ENCODE data around the gene RBFOX2. TPM values are rescaled to one million over a fixed set of nuclear protein-coding genes. Genes with fewer than 3 reads are reported as not detected.

RBFOX2 gene
- polyA plus RNA-seq, 2 donors, result 22.6 to 31.1 TPM

DNA sequence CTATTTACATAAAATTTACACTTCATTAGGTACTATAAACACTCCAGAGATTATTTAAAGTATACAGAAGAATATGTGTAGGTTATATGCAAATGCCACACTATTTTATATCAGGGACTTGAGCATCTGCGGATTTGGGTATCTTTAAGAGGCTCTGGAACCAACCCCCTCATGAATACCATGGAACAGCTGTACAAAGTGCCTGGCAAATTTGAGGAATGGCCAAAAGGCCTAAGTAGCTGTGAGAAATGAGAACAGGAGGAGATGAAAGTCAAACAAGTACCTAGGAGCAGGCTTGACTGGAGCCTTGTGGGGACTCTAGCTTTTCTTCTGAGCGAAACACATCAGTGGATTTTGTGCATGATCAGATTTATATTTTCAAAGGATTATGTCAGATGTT lies 149.3 kb downstream of the RBFOX2 start:
- H3K4me3 ChIP-seq (ENCODE audit: low read depth in 1 of 2, low read length in 2 of 2), result no peak overlapping the region
- H3K9me3 ChIP-seq (ENCODE audit: control insufficient read depth in 2 of 2, insufficient read depth in 1 of 2, low read depth in 1 of 2, low read length in 1 of 2), result no peaks in the 10 kb centered on the region
- H3K36me3 ChIP-seq (ENCODE audit: control insufficient read depth in 2 of 2, insufficient read depth in 2 of 2, low read length in 1 of 2), result no peaks in the 10 kb centered on the region
- WGBS, 2 donors, result 95% methylated on average over 2 of the region's 2 CpGs
- H3K27ac ChIP-seq (ENCODE audit: low read depth in 2 of 2, low read length in 1 of 2), result no peak overlapping the region
- no peaks in the 10 kb centered on the region for H3K27me3 ChIP-seq (ENCODE audit: control insufficient read depth in 1 of 2, insufficient read depth in 2 of 2, low read length in 2 of 2)
- H3K4me1 ChIP-seq (ENCODE audit: control insufficient read depth in 2 of 2, insufficient read depth in 2 of 2, low read length in 1 of 2), result no peaks in the 10 kb centered on the region

GRCh38 chr22:35873426-35873825 lies 155.2 kb downstream of the RBFOX2 start:
- H3K27me3 ChIP-seq (ENCODE audit: control insufficient read depth in 1 of 2, insufficient read depth in 2 of 2, low read length in 2 of 2), result no peaks in the 10 kb centered on the region

DNA sequence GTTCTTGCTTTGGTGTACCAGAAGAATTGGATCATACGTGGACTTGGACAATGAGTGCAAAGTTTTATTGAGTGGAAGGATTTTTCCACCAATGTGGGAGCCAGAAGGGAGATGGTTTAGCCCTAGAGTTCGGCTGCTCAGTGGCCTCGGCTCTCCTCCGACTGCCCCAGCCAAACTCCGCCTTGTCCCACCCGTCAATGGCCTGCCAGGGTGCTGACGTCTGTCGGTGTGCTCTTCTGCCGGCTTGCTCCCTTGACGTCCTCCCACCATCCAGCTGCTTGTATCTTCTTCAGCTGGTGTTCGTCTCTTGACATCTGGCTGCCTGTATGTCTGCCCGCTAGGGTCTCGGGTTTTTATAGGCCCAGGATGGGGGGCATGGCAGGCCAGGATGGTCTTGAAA lies 156.2 kb downstream of the RBFOX2 start:
- no peaks in the 10 kb centered on the region for H3K4me1 ChIP-seq (ENCODE audit: control insufficient read depth in 2 of 2, insufficient read depth in 2 of 2, low read length in 1 of 2)
- no peaks in the 10 kb centered on the region for H3K9me3 ChIP-seq (ENCODE audit: control insufficient read depth in 2 of 2, insufficient read depth in 1 of 2, low read depth in 1 of 2, low read length in 1 of 2)
- H3K27ac ChIP-seq (ENCODE audit: low read depth in 2 of 2, low read length in 1 of 2), result no peak overlapping the region
- 83 to 89% methylated on average over 13 of the region's 13 CpGs for WGBS, 2 donors
- H3K4me3 ChIP-seq (ENCODE audit: low read depth in 1 of 2, low read length in 2 of 2), result no peak overlapping the region
- no peaks in the 10 kb centered on the region for H3K36me3 ChIP-seq (ENCODE audit: control insufficient read depth in 2 of 2, insufficient read depth in 2 of 2, low read length in 1 of 2)
- no peaks in the 10 kb centered on the region for H3K27me3 ChIP-seq (ENCODE audit: control insufficient read depth in 1 of 2, insufficient read depth in 2 of 2, low read length in 2 of 2)

More at GRCh38 chr22:35873426-35873825, 155.2 kb downstream of the RBFOX2 start:
- 80 to 89% methylated on average over 3 of the region's 3 CpGs for WGBS, 2 donors
- Histone ChIP-seq H3K27ac (ENCODE audit: low read depth in 2 of 2, low read length in 1 of 2) (no peak overlapping the region), H3K36me3 (ENCODE audit: control insufficient read depth in 2 of 2, insufficient read depth in 2 of 2, low read length in 1 of 2) (no peaks in the 10 kb centered on the region), H3K4me1 (ENCODE audit: control insufficient read depth in 2 of 2, insufficient read depth in 2 of 2, low read length in 1 of 2) (no peaks in the 10 kb centered on the region), H3K9me3 (ENCODE audit: control insufficient read depth in 2 of 2, insufficient read depth in 1 of 2, low read depth in 1 of 2, low read length in 1 of 2) (no peaks in the 10 kb centered on the region), H3K4me3 (ENCODE audit: low read depth in 1 of 2, low read length in 2 of 2) (no peak overlapping the region)

- Histone ChIP-seq H3K27ac (ENCODE audit: low read depth in 2 of 2, low read length in 1 of 2) (no peak overlapping the region), H3K4me1 (ENCODE audit: control insufficient read depth in 2 of 2, insufficient read depth in 2 of 2, low read length in 1 of 2) (no peaks in the 10 kb centered on the region), H3K9me3 (ENCODE audit: control insufficient read depth in 2 of 2, insufficient read depth in 1 of 2, low read depth in 1 of 2, low read length in 1 of 2) (no peaks in the 10 kb centered on the region), H3K4me3 (ENCODE audit: low read depth in 1 of 2, low read length in 2 of 2) (no peak overlapping the region), H3K27me3 (ENCODE audit: control insufficient read depth in 1 of 2, insufficient read depth in 2 of 2, low read length in 2 of 2) (no peaks in the 10 kb centered on the region), H3K36me3 (ENCODE audit: control insufficient read depth in 2 of 2, insufficient read depth in 2 of 2, low read length in 1 of 2) (no peaks in the 10 kb centered on the region)
- WGBS, 2 donors, result 54 to 64% methylated on average over 3 of the region's 3 CpGs
Observed at GRCh38 chr22:35870517-35871293, 157.9 kb downstream of the RBFOX2 start.

- H3K4me3 ChIP-seq (ENCODE audit: low read depth in 1 of 2, low read length in 2 of 2), result no peak overlapping the region
- no peaks in the 10 kb centered on the region for H3K27me3 ChIP-seq (ENCODE audit: control insufficient read depth in 1 of 2, insufficient read depth in 2 of 2, low read length in 2 of 2)
- WGBS, 2 donors, result 95% methylated on average over 5 of the region's 5 CpGs
- H3K9me3 ChIP-seq (ENCODE audit: control insufficient read depth in 2 of 2, insufficient read depth in 1 of 2, low read depth in 1 of 2, low read length in 1 of 2), result no peaks in the 10 kb centered on the region
- H3K4me1 ChIP-seq (ENCODE audit: control insufficient read depth in 2 of 2, insufficient read depth in 2 of 2, low read length in 1 of 2), result no peaks in the 10 kb centered on the region
- no peaks in the 10 kb centered on the region for H3K36me3 ChIP-seq (ENCODE audit: control insufficient read depth in 2 of 2, insufficient read depth in 2 of 2, low read length in 1 of 2)
- no peak overlapping the region for H3K27ac ChIP-seq (ENCODE audit: low read depth in 2 of 2, low read length in 1 of 2)
Observed at GRCh38 chr22:35868938-35869337, 159.7 kb downstream of the RBFOX2 start.

GRCh38 chr22:35866651-35867050 lies 162.0 kb downstream of the RBFOX2 start:
- H3K4me1 ChIP-seq (ENCODE audit: control insufficient read depth in 2 of 2, insufficient read depth in 2 of 2, low read length in 1 of 2), result peaks cover 0 to 2% of the 10 kb centered on the region in 2 donors
- no peak overlapping the region for H3K27ac ChIP-seq (ENCODE audit: low read depth in 2 of 2, low read length in 1 of 2)
- 60 to 69% methylated on average over 3 of the region's 3 CpGs for WGBS, 2 donors

DNA sequence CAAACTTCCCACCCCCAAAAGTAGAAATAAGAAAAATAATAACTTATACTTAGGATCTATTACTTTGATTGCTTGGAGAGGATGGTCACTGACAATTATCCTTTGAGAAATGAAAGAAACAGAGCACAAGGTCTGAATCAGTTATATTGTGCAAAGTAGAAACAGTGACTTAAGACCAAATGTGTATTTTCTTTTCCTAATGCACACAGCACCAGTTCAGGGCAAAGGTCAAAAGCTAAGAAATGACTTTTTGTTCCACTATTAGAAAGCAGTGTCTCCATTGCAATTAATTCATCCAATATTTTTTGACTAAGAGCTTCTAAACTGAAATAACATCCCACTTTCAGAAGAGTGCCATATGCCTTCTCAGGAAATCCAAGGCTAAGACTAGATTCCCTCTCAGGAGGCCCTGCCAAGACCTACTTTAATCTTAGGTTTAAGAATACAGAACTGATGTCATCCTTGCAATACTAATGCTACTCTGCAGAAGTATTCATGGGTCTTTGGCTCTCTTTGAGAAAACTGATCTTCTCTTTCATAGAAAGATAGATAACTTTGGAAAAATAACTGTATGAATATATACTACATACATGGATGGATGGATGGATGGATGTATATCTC lies 164.0 kb downstream of the RBFOX2 start:
- Histone ChIP-seq H3K4me3 (ENCODE audit: low read depth in 1 of 2, low read length in 2 of 2) (no peak overlapping the region), H3K4me1 (ENCODE audit: control insufficient read depth in 2 of 2, insufficient read depth in 2 of 2, low read length in 1 of 2) (peaks cover 0 to 2% of the 10 kb centered on the region in 2 donors), H3K36me3 (ENCODE audit: control insufficient read depth in 2 of 2, insufficient read depth in 2 of 2, low read length in 1 of 2) (no peaks in the 10 kb centered on the region), H3K27me3 (ENCODE audit: control insufficient read depth in 1 of 2, insufficient read depth in 2 of 2, low read length in 2 of 2) (no peaks in the 10 kb centered on the region), H3K27ac (ENCODE audit: low read depth in 2 of 2, low read length in 1 of 2) (no peak overlapping the region), H3K9me3 (ENCODE audit: control insufficient read depth in 2 of 2, insufficient read depth in 1 of 2, low read depth in 1 of 2, low read length in 1 of 2) (no peaks in the 10 kb centered on the region)

More at GRCh38 chr22:35866651-35867050, 162.0 kb downstream of the RBFOX2 start:
- Histone ChIP-seq H3K9me3 (ENCODE audit: control insufficient read depth in 2 of 2, insufficient read depth in 1 of 2, low read depth in 1 of 2, low read length in 1 of 2) (no peaks in the 10 kb centered on the region), H3K36me3 (ENCODE audit: control insufficient read depth in 2 of 2, insufficient read depth in 2 of 2, low read length in 1 of 2) (no peaks in the 10 kb centered on the region), H3K4me3 (ENCODE audit: low read depth in 1 of 2, low read length in 2 of 2) (no peak overlapping the region), H3K27me3 (ENCODE audit: control insufficient read depth in 1 of 2, insufficient read depth in 2 of 2, low read length in 2 of 2) (no peaks in the 10 kb centered on the region)

DNA sequence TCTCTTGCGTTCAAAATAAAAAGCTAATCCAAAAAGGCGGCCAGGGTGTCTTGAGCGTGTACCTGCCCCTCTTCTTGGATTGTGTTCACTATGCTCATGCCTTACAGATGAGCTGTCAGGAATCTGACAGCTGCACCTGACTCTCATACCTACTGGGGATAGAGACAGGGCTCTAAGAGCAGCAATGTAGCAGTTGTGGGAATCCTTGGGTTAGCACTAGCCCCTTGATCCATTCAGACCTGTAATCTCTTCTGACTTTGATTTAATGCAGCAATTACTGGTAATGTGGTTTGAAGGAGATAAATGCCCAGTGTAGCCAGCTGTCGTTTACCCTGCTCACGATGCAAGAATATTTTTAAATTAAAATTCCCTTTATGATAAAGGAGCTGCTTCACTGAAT lies 165.2 kb downstream of the RBFOX2 start:
- Histone ChIP-seq H3K4me3 (ENCODE audit: low read depth in 1 of 2, low read length in 2 of 2) (no peak overlapping the region), H3K36me3 (ENCODE audit: control insufficient read depth in 2 of 2, insufficient read depth in 2 of 2, low read length in 1 of 2) (no peaks in the 10 kb centered on the region), H3K27me3 (ENCODE audit: control insufficient read depth in 1 of 2, insufficient read depth in 2 of 2, low read length in 2 of 2) (no peaks in the 10 kb centered on the region), H3K9me3 (ENCODE audit: control insufficient read depth in 2 of 2, insufficient read depth in 1 of 2, low read depth in 1 of 2, low read length in 1 of 2) (no peaks in the 10 kb centered on the region), H3K27ac (ENCODE audit: low read depth in 2 of 2, low read length in 1 of 2) (no peak overlapping the region), H3K4me1 (ENCODE audit: control insufficient read depth in 2 of 2, insufficient read depth in 2 of 2, low read length in 1 of 2) (peaks cover 0 to 2% of the 10 kb centered on the region in 2 donors)
- 71 to 76% methylated on average over 5 of the region's 5 CpGs for WGBS, 2 donors

DNA sequence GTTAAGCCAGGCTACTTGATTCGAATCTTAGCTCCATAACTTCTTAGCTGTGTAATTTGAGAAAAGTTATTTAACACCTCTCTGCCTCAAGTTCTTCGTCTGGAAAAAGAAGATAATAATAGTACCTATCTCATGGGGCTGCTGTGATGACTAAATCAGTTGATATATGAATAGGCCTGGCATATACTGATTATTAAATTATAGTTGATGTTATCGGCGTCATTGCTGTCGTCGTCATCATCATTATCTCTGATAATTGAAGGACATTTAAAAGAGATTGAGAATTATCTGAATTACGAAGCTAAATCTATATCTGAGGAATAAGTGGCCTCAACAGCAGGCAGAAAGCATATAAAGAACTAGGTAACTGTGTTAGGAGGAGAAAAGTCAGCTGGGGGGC lies 165.9 kb downstream of the RBFOX2 start:
- Histone ChIP-seq H3K4me1 (ENCODE audit: control insufficient read depth in 2 of 2, insufficient read depth in 2 of 2, low read length in 1 of 2) (peaks cover 0 to 2% of the 10 kb centered on the region in 2 donors), H3K9me3 (ENCODE audit: control insufficient read depth in 2 of 2, insufficient read depth in 1 of 2, low read depth in 1 of 2, low read length in 1 of 2) (no peaks in the 10 kb centered on the region), H3K27me3 (ENCODE audit: control insufficient read depth in 1 of 2, insufficient read depth in 2 of 2, low read length in 2 of 2) (no peaks in the 10 kb centered on the region), H3K36me3 (ENCODE audit: control insufficient read depth in 2 of 2, insufficient read depth in 2 of 2, low read length in 1 of 2) (no peaks in the 10 kb centered on the region), H3K27ac (ENCODE audit: low read depth in 2 of 2, low read length in 1 of 2) (no peak overlapping the region), H3K4me3 (ENCODE audit: low read depth in 1 of 2, low read length in 2 of 2) (no peak overlapping the region)
- 86 to 92% methylated on average over 7 of the region's 7 CpGs for WGBS, 2 donors

- Histone ChIP-seq H3K27ac (ENCODE audit: low read depth in 2 of 2, low read length in 1 of 2) (no peak overlapping the region), H3K4me3 (ENCODE audit: low read depth in 1 of 2, low read length in 2 of 2) (no peak overlapping the region), H3K9me3 (ENCODE audit: control insufficient read depth in 2 of 2, insufficient read depth in 1 of 2, low read depth in 1 of 2, low read length in 1 of 2) (no peaks in the 10 kb centered on the region), H3K4me1 (ENCODE audit: control insufficient read depth in 2 of 2, insufficient read depth in 2 of 2, low read length in 1 of 2) (peaks cover 0 to 2% of the 10 kb centered on the region in 2 donors), H3K36me3 (ENCODE audit: control insufficient read depth in 2 of 2, insufficient read depth in 2 of 2, low read length in 1 of 2) (no peaks in the 10 kb centered on the region), H3K27me3 (ENCODE audit: control insufficient read depth in 1 of 2, insufficient read depth in 2 of 2, low read length in 2 of 2) (no peaks in the 10 kb centered on the region)
- 85 to 93% methylated on average over 4 of the region's 4 CpGs for WGBS, 2 donors
Observed at GRCh38 chr22:35861451-35861850, 167.2 kb downstream of the RBFOX2 start.

All from esophagus (tissue), 2 donors.